DND-41 (cell line): ENCODE results near the gene CASP6.

ENCODE experiments used
- EZH2 ChIP-seq: IDR thresholded peaks from 3 replicates; pipeline ENCODE4 v1.6.1; 2012; ENCODE audit warnings: borderline replicate concordance, low read depth, mild to moderate bottlenecking, moderate library complexity, low read length, inconsistent platforms; ENCODE audit not compliant: severe bottlenecking
- TF ChIP-seq, protein P1 (sequence below): IDR thresholded peaks from 2 replicates; pipeline ENCODE4 v1.5.1; 2012; ENCODE audit warnings: borderline replicate concordance, low read length, moderate library complexity, mild to moderate bottlenecking; ENCODE audit not compliant: poor library complexity, severe bottlenecking; ENCODE audit errors: extremely low read depth

DNA sequence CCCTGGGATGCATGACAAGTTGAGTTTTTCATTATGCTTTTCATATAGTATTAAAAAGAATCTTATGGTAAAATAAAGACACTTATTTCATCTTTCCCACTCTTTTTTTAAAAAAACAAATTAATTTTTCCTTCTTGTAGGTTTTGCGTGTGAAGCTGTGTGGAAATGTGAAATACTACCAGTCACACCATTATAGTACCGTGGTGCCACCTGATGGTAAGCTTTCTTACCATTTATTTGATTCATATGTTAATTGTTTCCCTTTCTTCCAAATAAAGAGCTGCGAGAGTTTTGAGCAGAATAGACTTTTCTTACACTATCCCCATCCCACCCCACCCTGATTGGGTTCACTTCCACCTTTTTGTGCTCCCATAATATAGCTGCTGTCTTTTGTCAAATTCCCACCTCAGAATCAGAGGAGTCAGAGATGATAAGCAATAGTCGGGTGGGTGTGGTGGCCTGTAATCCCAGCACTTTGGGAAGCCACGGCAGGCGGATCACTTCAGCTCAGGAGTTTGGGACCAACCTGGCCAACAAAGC lies 44.3 kb downstream of the CASP6 start:
- TF ChIP-seq, protein P1, sequence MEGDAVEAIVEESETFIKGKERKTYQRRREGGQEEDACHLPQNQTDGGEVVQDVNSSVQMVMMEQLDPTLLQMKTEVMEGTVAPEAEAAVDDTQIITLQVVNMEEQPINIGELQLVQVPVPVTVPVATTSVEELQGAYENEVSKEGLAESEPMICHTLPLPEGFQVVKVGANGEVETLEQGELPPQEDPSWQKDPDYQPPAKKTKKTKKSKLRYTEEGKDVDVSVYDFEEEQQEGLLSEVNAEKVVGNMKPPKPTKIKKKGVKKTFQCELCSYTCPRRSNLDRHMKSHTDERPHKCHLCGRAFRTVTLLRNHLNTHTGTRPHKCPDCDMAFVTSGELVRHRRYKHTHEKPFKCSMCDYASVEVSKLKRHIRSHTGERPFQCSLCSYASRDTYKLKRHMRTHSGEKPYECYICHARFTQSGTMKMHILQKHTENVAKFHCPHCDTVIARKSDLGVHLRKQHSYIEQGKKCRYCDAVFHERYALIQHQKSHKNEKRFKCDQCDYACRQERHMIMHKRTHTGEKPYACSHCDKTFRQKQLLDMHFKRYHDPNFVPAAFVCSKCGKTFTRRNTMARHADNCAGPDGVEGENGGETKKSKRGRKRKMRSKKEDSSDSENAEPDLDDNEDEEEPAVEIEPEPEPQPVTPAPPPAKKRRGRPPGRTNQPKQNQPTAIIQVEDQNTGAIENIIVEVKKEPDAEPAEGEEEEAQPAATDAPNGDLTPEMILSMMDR = peak; percentile 19
- no peak for TF ChIP-seq EZH2
